22Rv1 (cell line): ENCODE measurements around the gene TMPRSS11A.

ENCODE experiments used
- CTCF ChIP-seq: fragments of 450-650 bp; IDR thresholded peaks from 2 replicates; pipeline ENCODE4 v1.5.1; 2017; ENCODE audit warnings: mild to moderate bottlenecking
- ZFX ChIP-seq: fragments of 450-650 bp; IDR thresholded peaks from 2 replicates; pipeline ENCODE4 v1.6.1; 2017; ENCODE audit warnings: antibody characterized with exemption, borderline replicate concordance

- TF ChIP-seq CTCF (no peak), ZFX (no peak)
Observed at GRCh38 chr4:68002906-68003305, 39.6 kb upstream of the TMPRSS11A start.
